Keratinocyte (primary cell): ENCODE measurements around the gene PARM1. TPM values are rescaled to one million over a fixed set of nuclear protein-coding genes. Genes with fewer than 3 reads are reported as not detected.

Source experiments
- DNase-seq: peaks from one replicate; pipeline ENCODE4 v3.0.0-alpha.2; 2011; ENCODE audit warnings: low read depth, missing footprints, low spot score
- FAIRE-seq: peaks from 2 replicates; lab custom pipeline; 2011; peaks lifted over from hg19 to GRCh38; lab: Jason Lieb, UNC
- H2AFZ ChIP-seq: 2 replicates; pipeline ENCODE4 v1.6.0; 2012; ENCODE audit warnings: low read length, control low read depth, inconsistent platforms; ENCODE audit not compliant: control insufficient read depth
- H3K27ac ChIP-seq: 2 replicates; pipeline ENCODE4 v1.5.1; 2011; ENCODE audit warnings: low read length; ENCODE audit not compliant: control insufficient read depth, insufficient read depth
- H3K27me3 ChIP-seq: 3 replicates; pipeline ENCODE4 v1.6.0; 2011; ENCODE audit warnings: low read length; ENCODE audit not compliant: control insufficient read depth, insufficient read depth; ENCODE audit errors: extremely low read depth
- H3K36me3 ChIP-seq, 2 experiments: 2 replicates in 1 of 2; 3 replicates in 1 of 2; pipeline ENCODE4 v1.5.1; 2011; ENCODE audit warnings: low read length in 2 of 2, mild to moderate bottlenecking in 1 of 2; ENCODE audit not compliant: control insufficient read depth in 2 of 2, insufficient read depth in 2 of 2; ENCODE audit errors: extremely low read depth in 1 of 2
- H3K4me1 ChIP-seq: 3 replicates; pipeline ENCODE4 v1.5.1; 2011; ENCODE audit warnings: low read length; ENCODE audit not compliant: control insufficient read depth, insufficient read depth; ENCODE audit errors: extremely low read depth
- H3K4me2 ChIP-seq: 3 replicates; pipeline ENCODE4 v1.6.0; 2011; ENCODE audit warnings: low read depth, low read length; ENCODE audit not compliant: control insufficient read depth, insufficient read depth; ENCODE audit errors: extremely low read depth
- H3K4me3 ChIP-seq, 3 experiments: fragments of 200-600 bp in 1 of 3; sonication (generic) in 1 of 3; 2 replicates in 2 of 3; 3 replicates in 1 of 3; pipeline ENCODE4 v1.5.1; 2011 to 2016; ENCODE audit warnings: low read length in 3 of 3, mild to moderate bottlenecking in 3 of 3, control low read depth in 2 of 3, inconsistent platforms in 1 of 3, low read depth in 1 of 3, mixed read lengths in 1 of 3, mixed run types in 1 of 3, moderate library complexity in 1 of 3; ENCODE audit not compliant: control insufficient read depth in 2 of 3, insufficient read depth in 2 of 3; ENCODE audit errors: extremely low read depth in 1 of 3
- H3K79me2 ChIP-seq: 2 replicates; pipeline ENCODE4 v1.6.0; 2012; ENCODE audit warnings: low read length; ENCODE audit not compliant: control insufficient read depth, insufficient read depth
- H3K9ac ChIP-seq: 3 replicates; pipeline ENCODE4 v1.6.0; 2011; ENCODE audit warnings: low read length; ENCODE audit not compliant: control insufficient read depth, insufficient read depth; ENCODE audit errors: extremely low read depth
- H3K9me1 ChIP-seq: 3 replicates; pipeline ENCODE4 v1.6.0; 2011; ENCODE audit warnings: low read length; ENCODE audit not compliant: control insufficient read depth, insufficient read depth; ENCODE audit errors: extremely low read depth
- H3K9me3 ChIP-seq: 2 replicates; pipeline ENCODE4 v1.5.1; 2012; ENCODE audit warnings: low read depth, low read length; ENCODE audit not compliant: control insufficient read depth
- H4K20me1 ChIP-seq: 3 replicates; pipeline ENCODE4 v1.6.0; 2011; ENCODE audit warnings: low read length; ENCODE audit not compliant: control insufficient read depth, insufficient read depth; ENCODE audit errors: extremely low read depth
- EZH2 ChIP-seq: IDR thresholded peaks from one replicate; pipeline ENCODE4 v1.6.1; 2012; ENCODE audit warnings: inconsistent platforms, mild to moderate bottlenecking, low read length, moderate library complexity
- dilution Hi-C: fragments of 300-500 bp; cut with MboI; formaldehyde crosslinking; loops from one replicate; pipeline ENCODE4 v1.7.0; 2020; ENCODE audit warnings: low sequenced_read_pairs; ENCODE audit not compliant: extremely low pct_ligation_motif_present
- polyA plus RNA-seq, 5 experiments: library from polyadenylated mRNA; depleted of rRNA in 3 of 5; stranded (reverse) in 3 of 5; stranded (forward) in 1 of 5; unstranded in 1 of 5; fragments of >200 nt; gene quantifications; 1 replicate in 1 of 5; 2 replicates in 3 of 5; 3 replicates in 1 of 5; pipeline versions ENCODE4 v1.2.1 to v1.2.3, GENCODE V29; 2011 to 2012; ENCODE audit warnings: missing spikeins in 2 of 5, low read depth in 1 of 5, low replicate concordance in 1 of 5
- TF ChIP-seq, protein P1 (sequence below), 3 experiments: IDR thresholded peaks in 1 of 3; conservative IDR thresholded peaks in 1 of 3; optimal IDR thresholded peaks in 1 of 3; 2 replicates in 2 of 3; 3 replicates in 1 of 3; pipeline versions ENCODE3 to v1.5.1; 2011; ENCODE audit warnings: low read length in 3 of 3, mild to moderate bottlenecking in 3 of 3, moderate library complexity in 2 of 3, control low read depth in 1 of 3, inconsistent platforms in 1 of 3; ENCODE audit not compliant: insufficient read depth in 2 of 3; ENCODE audit errors: extremely low read depth in 1 of 3

PARM1 gene
- polyA plus RNA-seq, 1 donor (not counting 4 experiments of a cell fraction or from before 2014, with no cell fraction given) = 0.05 TPM

DNA sequence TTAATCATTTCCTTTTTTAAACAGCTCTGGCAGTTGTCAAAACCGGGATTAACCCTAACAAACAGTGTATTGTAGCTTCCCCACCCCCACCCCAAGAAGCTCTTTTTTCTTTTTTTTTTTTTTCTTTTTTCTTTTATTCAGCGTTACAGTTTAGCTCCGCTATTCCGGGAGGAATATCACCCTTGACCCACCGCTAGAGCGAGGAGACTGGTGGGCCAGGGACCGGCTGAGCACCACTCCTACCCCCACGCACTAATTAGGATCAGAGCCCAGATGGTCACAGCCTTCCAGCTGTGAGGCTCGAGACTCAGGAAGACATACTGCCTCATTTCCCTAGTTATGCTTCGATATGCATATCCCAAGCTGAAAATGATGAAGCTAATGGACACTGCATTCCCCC, 2.0 kb downstream of the PARM1 start:
- no peaks in the 10 kb centered on the region for H3K9me1 ChIP-seq
- FAIRE-seq (no peak), DNase-seq (no peak)
- no peaks in the 10 kb centered on the region for H4K20me1 ChIP-seq
- no peak overlapping the region for H2AFZ ChIP-seq
- no peak overlapping the region for H3K4me3 ChIP-seq
- no peak overlapping the region for H3K9ac ChIP-seq
- no peak overlapping the region for H3K27ac ChIP-seq
- no peak overlapping the region for H3K4me2 ChIP-seq
- no peaks in the 10 kb centered on the region for H3K79me2 ChIP-seq
- no peaks in the 10 kb centered on the region for H3K9me3 ChIP-seq
- dilution Hi-C loops = no loop called here
- TF ChIP-seq, protein P1, sequence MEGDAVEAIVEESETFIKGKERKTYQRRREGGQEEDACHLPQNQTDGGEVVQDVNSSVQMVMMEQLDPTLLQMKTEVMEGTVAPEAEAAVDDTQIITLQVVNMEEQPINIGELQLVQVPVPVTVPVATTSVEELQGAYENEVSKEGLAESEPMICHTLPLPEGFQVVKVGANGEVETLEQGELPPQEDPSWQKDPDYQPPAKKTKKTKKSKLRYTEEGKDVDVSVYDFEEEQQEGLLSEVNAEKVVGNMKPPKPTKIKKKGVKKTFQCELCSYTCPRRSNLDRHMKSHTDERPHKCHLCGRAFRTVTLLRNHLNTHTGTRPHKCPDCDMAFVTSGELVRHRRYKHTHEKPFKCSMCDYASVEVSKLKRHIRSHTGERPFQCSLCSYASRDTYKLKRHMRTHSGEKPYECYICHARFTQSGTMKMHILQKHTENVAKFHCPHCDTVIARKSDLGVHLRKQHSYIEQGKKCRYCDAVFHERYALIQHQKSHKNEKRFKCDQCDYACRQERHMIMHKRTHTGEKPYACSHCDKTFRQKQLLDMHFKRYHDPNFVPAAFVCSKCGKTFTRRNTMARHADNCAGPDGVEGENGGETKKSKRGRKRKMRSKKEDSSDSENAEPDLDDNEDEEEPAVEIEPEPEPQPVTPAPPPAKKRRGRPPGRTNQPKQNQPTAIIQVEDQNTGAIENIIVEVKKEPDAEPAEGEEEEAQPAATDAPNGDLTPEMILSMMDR (optimal IDR thresholded peaks at IDR 0.05 in 1 of 3, IDR thresholded peaks at IDR 0.05 in 1 of 3, conservative IDR thresholded peaks at IDR 0.05 in 1 of 3; ENCODE audit: extremely low read depth in 1 of 3, insufficient read depth in 2 of 3, low read length in 3 of 3) = no peak
- no peak for TF ChIP-seq EZH2
- peaks cover 36% of the 10 kb centered on the region for H3K27me3 ChIP-seq
- no peaks in the 10 kb centered on the region for H3K36me3 ChIP-seq
- H3K4me1 ChIP-seq = peaks cover 16% of the 10 kb centered on the region

DNA sequence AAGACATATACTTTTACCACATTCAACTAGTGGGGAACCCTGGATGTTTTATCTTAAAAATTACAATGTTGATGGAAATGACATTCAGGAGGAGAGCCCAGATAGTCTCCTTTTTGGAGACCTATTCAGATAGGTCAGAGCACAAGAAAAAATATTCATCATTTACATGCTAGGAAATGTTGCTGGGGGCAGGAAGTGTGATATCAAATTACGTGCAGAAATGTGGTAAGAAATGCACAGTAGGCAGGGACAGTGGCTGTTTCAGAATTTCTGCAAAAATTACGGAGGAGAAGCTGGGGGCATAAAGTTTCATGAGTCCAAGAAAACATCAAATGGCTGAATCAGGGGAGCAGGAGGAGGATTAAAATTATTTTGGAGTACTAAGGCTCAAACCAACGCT, 8.2 kb downstream of the PARM1 start:
- H2AFZ ChIP-seq = no peak overlapping the region
- H3K4me3 ChIP-seq = no peak overlapping the region
- no peaks in the 10 kb centered on the region for H3K79me2 ChIP-seq
- H3K9ac ChIP-seq = no peak overlapping the region
- H3K36me3 ChIP-seq = no peaks in the 10 kb centered on the region
- TF ChIP-seq, protein P1 (optimal IDR thresholded peaks at IDR 0.05 in 1 of 3, IDR thresholded peaks at IDR 0.05 in 1 of 3, conservative IDR thresholded peaks at IDR 0.05 in 1 of 3; ENCODE audit: extremely low read depth in 1 of 3, insufficient read depth in 2 of 3, low read length in 3 of 3) = no peak
- no peak for TF ChIP-seq EZH2
- H3K9me1 ChIP-seq = no peaks in the 10 kb centered on the region
- dilution Hi-C loops = no loop called here
- FAIRE-seq (no peak), DNase-seq (no peak)
- H4K20me1 ChIP-seq = no peaks in the 10 kb centered on the region
- H3K4me1 ChIP-seq = peaks cover 10% of the 10 kb centered on the region
- H3K27me3 ChIP-seq = no peaks in the 10 kb centered on the region
- H3K27ac ChIP-seq = no peak overlapping the region
- no peak overlapping the region for H3K4me2 ChIP-seq
- H3K9me3 ChIP-seq = no peaks in the 10 kb centered on the region
